Fibroblast of skin of scalp (primary cell): ENCODE measurements around the gene HBP1.
"Not testable (repeated sequence)": the region's sequence is repeated elsewhere in the genome, so short reads cannot be mapped to it uniquely, and the experiment has no call there.

Experiments used
- DNase-seq: peaks from one replicate; pipeline ENCODE4 v3.0.0-alpha.2; 2013

The HBP1 gene

DNA sequence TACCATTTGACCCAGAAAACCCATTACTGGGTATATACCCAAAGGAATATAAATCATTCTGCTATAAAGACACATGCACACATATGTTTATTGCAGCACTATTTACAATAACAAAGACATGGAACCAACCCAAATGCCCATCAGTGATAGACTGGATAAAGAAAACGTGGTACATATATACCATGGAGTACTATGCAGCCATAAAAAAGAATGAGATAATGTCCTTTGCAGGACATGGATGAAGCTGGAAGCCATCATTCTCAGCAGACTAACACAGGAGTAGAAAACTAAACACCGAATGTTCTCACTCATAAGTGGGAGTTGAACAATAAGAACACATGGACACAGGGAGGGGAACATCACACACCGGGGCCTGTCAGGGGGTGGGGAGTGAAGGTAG is 13.1 kb upstream of the HBP1 start:
- DNase-seq, result not testable (repeated sequence)

DNA sequence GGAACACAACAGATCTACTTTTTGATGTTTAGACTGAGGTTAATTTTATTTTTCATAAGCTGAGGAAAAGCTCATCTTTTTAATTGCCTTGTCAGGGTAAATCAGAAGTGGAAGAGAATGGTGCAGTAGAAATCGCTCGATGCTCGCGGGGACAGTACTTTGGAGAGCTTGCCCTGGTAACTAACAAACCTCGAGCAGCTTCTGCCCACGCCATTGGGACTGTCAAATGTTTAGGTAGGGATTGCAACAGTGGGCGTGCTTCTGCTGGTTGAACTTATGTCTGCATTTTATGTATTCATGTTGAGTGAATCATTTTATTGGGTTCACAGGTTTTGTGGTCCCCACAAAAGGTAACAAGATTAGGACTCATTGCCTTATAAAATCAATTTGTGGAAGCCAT is 11.7 kb upstream of the HBP1 start:
- no peak for DNase-seq

DNA sequence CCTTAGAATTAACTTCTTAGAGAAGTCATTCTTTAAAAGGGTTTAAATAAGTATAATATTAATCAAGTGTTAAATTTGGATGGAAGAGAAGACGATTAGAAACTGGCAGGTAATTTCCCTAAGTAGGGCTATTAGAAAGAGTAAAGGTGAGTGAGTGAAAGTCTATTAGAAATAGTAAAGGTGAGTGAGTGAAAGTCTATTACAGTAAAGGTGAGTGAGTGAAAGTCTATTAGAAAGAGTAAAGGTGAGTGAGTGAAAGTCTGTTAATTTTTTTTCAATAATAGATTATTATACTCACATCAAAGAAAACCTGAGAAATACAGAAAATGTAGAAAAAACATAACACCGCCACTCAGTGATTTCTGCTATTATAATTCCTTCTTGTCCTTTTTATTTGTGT is 10.8 kb upstream of the HBP1 start:
- DNase-seq, result no peak

DNA sequence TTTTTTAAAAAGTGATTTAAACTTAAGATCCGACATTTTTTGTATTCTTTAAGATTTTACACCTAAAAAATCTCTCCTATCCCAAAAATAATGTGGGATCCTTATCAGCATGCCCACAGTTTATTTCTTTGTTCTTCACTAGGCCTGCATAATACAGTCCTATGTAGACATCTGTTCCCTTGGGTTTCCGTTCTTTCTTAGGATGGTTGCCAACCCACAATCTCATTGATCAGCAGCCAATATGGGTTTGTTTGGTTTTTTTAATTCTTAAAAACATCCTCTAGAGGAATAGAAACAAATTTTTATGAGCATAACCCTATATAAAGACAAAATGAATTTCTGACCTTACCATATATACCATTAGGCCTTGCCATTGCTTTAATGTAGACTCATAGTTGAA is 8.4 kb upstream of the HBP1 start:
- no peak for DNase-seq

DNA sequence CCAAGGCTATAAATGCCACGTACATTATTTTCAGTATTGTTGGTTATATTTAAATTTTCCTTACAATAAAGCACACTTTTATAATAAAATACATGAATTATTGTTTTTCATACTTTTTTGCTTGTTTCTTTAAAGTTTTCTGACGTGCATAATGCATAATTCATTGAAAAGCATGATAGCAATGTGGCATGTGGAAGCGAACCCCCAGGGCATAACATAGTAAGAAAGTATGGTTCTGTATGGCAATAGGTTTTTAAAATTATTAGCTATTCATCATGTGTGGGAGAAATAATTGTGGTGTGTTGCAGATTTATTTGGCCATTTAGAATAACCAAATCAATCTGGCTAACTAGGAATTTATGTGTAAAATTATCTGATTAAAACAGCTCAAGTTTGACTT is 7.4 kb upstream of the HBP1 start:
- DNase-seq, result no peak

DNA sequence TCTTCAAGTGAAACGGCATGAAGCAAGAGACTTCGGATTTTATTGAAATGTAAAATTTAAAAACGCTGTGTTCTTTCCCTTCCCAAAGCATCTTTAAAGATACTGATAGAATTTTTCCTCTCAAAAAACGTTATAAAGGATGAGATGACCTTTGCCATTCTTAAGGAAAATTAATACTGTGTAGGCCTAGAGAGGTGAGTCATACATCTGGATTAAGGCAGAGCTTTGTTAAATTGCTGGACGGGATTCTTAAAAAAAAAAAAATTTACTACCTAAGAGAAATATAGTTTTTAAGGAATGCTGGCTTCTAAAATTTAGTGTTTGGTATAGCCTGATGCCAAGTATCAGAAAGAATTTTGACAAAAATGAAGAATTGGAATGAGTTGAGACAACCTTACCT is 6.3 kb upstream of the HBP1 start:
- DNase-seq, result no peak

DNA sequence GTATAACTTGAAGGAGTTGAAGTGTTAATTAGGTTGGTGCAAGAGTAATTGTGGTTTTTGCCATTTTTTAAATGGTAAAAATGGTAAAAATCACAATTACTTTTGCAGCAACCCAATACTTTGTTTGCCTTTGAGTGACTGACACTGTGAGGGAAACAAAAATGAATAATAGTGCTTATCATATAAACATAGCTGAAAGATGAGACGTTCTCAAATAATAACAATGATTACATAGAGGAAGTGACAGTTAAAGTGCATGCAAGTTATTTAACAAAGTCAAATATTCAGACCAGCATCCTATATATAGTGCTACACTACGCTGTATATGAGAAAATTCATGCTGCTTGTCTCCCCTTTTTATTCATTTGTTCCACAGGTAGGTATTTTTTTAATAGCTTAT is 4.7 kb upstream of the HBP1 start:
- no peak for DNase-seq

DNA sequence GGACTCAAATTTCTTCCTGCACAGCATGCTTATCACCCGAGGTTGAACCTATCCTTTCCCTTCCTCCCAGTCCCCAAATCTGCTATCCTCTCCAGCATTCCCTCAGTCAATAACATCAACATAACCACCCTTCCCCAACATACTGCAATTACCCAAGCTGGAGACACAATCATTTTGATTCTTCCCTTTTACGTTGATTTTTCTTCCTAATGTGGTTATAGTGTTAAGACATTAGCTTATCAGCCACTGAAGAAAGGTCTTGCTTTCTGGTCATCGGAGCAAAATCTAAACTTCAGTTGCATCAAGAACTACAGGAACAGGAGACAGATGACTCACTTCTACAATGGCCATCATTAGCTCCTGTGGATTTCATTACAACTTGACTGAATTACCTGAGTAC is 3.5 kb upstream of the HBP1 start:
- no peak for DNase-seq

DNA sequence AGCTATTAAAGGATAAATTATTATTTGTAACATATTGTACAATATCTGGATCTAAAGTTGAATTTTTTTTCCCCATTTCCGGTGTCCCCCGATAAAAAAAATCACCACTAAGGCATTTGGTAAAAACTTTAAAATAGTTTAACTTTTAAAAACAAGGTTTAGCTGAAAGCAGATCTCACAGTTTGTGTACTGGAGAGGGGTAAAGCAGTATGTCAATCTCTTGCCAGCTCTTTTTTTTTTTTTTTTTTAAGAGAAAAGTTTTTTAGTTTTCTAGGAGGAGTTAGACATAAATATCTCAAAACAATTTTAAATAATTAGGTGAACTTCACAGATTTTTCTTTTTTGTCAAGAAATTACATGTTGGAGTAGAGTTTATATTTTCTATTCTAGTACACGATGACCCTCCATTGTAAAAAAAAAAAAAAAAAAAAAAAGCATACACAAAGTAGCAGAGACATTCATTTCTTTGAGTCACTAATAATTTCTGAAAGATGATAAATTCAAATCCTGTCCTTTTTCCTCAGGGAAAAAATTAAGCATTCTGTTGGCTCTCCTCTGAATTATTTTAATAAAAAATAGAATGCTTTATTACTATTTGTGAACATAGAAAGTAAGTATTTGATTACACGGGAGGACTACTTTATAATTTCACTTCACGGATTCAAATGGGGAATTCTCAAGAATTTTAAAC is 1.9 kb upstream of the HBP1 start:
- DNase-seq, result no peak

DNA sequence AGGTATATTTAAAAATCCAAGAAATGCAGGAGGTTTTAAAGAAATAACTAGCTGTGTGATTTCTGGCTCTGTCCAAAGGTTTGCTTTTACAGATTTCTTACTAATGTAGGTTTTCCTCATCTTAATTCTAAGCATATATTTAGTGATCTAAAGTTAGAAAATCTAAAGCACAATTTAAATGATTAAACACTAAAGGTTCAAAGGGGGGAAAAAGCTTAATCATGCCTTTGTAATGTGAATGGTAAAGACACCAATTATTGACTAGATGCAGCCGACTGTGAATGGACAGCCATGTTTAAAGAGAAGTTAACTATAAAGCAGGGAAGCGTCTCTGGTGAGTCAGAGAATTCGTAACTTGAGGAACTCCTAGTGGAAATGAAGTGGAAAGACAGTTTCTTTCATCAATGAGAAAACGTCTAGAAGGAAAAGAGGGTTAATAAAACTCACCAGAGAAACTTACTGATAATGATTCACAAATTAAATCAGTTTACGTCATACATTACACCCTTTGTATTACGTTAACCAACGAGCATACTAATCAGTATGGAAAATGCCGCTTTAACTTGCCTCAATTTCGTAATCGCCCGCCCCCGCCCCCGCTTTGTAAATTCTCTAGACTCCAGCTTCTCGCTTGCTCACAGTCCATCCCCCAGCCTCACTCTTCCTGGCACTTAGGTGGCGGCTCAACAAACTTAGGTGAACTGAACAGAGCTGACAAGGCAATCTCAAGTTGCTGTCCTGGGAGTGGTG is 1.1 kb upstream of the HBP1 start:
- DNase-seq, result peak; percentile 85

DNA sequence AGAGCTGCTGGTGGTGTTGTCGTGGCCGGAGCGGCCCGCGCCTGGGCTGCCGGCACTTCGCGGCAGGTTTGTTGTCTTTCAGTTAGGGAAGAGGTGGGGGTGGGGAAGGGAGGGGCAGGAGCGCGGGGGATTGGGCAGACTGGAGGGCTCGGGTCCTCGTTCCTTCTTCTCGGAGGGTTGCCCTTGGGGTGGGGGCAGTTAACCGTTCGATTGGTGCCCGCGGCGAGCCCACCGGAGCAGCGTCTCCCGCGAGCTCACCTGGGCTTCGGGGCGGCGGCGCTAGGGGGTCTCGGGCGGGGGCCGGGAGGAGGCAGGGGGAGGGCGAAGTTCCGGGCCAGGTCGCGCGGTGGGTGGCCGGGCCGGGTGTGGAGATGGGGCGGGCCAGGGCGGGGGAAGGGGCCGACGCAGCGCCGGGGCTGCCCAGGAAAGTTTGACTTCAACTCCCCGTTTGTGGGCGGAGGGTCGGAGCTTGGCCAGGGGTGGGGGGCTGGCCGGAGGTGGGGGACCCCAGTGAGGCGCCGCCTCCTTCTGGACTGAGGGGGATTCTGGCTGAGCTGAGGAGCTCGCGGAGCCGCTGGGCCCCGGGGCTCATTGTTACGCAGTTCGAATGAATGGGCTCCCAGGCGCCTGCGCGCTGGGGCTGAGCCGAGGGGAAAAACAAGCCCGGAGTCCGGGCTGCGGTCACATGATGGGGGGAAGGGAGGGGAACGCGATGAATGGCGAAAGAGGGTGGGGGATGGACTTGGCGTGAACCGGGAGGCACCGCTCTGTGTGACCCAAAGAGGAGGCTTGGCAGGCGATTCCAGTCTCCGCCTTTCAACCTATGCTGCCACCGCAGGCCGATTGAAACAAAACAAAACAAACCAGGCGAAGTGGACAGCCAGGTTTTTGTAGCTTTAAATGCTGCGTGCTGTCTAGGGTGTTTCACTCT is 582 bp downstream of the HBP1 start:
- peak; percentile 94 for DNase-seq

DNA sequence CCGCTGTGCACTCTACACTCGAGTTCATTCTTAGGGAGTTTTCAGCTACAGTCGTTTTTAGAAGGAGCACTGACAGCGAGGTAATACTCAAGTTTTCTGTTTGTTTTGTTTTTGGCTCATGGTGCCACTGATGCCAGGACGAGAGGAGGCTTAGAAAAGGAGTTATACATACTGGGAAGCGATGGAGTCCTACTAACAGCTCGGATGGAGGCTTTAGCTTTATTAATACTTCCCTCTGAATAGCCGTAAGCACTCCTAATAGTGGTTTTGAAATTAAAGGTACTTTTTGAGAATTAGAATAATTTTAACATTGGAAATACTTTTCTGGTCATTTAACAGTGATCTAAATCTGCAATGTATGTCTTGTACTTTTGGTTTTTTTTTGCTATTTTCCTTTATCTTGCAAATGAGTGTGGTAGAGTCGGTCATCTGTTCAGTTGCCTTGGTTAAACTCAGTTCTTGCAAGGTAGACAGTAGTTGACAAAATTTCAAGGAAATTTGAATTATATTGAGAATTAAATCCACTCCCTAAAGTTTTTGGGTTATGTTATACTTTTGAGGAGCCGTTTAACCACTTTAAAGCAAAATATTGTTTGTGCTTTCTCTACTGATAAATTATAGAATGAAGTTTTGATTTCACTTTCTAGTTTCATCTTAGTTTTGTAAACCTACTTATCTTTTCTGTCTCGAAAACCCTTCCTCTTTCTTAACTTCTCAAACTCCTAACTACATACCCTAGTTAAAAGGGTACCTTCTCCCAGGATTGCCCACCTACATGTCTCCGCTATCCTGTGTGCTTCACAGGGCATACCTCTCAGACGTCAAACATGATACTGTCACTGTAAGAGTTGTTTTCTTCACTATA is 1.5 kb downstream of the HBP1 start:
- DNase-seq, result no peak

DNA sequence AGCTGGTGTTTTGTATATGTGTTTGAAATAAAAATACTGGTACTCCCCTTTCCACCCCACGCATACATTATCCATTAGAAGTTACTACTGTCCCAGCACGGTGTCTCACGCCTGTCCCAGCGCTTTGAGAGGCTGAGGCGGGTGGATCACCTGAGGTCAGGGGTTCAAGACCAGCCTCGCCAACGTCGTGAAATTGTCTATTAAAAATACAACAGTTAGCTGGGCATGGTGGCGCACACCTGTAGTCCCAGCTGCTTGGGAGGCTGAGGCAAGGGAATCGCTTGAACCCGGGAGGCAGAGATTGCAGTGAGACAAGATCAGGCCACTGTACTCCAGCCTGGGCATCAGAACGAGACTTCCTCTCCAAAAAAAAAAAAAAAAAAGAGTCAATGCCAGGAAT is 2.7 kb downstream of the HBP1 start:
- no peak for DNase-seq

DNA sequence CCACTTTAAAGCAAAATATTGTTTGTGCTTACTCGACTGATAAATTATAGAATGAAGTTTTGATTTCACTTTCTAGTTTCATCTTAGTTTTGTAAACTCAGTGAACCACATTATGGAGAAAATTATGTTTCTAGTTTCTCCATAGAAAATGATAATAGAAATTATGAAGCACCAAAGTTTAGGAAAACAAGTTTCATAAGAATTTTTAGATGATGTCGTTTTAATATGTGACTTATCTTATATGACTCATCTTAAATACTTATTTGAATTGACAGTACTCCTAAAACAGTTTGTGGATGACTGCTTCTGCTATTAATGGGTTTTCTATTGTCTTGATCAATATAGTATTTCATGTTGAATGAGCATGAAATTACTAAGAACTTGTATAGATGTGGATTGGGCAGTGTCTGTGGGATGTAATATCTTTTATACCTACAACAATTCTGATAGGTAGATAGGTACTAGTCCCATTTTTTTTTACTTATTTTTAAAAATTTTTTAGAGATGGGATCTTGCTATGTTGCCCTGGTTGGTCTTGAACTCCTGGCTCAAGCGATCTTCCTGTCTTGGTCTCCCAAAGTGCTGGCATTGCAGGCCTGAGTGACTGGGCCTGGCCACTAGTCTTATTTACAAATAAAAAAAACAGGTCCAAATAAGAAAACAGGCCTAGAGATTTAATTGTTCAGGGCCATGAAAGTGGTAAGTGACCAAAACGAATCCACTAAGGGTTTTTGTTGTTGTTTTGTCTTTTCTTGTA is 3.7 kb downstream of the HBP1 start:
- no peak for DNase-seq

DNA sequence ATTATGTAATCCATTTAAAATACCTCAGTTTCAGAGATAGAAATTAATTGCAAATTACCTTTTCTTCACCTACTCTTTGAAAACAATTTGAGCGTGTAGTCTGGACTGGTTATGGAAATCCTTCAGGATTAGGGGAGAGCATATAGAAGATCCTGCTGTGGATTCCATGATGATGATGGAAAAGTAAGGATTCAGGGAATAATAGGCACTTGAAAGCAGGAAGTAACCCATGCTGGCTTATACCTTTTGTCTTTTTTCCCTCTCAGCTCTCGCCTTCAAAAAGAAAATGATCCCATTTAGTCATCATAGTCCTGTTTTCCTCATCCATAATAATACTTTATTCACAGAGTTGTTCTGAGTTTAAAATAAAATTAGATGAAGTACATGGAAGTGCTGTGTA is 4.4 kb downstream of the HBP1 start:
- DNase-seq, result no peak

DNA sequence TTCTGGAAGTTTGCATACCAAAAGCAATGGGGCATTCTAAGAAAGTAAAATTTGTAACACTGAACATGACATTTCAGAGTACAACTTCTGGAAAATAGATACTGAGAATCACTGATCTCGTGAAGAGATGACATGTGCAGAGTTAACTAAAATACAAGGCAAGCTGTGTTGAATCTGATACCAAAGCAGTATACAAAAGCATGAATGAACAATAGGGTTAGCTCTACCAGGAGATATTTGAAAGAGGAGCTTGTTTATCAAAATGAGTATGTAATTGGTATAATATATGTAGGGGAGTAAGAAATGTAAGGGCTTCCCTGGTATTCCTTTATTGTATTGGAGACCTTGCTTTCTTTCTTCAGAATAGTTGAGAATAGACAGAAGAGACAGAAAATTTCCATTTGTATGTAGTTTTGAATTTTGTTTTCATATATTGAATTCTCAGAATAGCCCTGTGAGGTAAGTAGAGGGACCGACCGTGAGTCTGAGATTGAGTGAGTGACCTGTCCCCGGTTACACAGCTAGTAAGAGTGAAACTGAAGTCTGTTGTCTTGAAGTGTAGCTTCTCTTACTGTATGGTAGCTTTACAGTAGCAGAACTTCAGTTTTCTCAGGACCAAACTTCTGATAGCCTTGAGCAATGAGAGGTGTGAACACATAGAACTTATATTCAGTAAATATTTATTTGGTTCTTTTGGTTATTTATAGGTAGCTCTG is 5.0 kb downstream of the HBP1 start:
- DNase-seq, result no peak

DNA sequence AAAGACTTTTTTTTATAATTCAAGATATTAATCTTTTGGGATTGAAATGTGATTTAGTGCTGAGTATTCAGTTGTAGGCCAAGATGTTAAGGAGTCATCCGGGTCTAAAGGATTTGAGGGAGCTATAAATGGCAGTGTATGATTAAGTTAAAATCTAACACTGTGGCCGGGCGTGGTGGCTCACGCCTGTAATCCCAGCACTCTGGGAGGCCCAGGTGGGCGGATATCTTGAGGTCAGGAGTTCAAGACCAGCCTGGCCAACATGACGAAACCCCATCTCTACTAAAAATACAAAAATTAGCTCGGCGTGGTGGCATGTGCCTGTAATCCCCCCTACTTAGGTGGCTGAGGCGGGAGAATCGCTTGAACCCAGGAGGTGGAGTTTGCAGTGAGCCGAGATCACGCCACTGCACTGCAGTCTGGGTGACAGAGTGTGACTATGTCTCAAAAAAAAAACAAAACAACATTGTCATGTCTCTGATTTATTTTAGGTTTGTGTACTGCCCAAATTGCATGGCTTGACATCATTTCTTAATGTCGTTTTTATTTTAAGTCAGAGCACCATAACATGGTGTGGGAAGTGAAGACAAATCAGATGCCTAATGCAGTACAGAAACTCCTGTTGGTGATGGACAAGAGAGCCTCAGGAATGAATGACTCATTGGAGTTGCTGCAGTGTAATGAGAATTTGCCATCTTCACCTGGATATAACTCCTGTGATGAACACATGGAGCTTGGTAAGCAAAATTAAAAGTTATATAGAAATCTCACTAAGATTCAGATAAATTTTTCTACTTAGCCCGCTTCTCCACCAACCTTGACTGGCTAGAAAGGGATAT is 10.7 kb downstream of the HBP1 start:
- peak; percentile 13 for DNase-seq

DNA sequence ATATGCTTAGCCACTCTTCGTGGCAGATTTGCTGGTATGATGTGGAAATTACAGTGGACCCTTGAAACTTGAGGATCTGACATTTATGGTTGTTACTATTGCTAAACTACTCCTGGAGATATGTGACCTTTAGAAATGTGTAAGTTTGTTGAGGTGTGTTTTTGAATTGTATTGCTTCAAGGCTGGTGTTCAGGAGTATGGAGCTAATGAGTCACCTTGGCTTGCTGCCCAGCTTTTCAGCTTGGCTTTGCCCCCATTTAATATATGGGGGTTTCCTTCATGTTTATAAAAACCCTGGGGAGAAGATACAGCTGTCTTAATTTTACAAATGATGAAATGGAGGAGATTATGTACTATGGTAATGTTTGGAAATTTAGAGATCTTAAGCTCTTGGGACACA is 11.6 kb downstream of the HBP1 start:
- peak; percentile 62 for DNase-seq

DNA sequence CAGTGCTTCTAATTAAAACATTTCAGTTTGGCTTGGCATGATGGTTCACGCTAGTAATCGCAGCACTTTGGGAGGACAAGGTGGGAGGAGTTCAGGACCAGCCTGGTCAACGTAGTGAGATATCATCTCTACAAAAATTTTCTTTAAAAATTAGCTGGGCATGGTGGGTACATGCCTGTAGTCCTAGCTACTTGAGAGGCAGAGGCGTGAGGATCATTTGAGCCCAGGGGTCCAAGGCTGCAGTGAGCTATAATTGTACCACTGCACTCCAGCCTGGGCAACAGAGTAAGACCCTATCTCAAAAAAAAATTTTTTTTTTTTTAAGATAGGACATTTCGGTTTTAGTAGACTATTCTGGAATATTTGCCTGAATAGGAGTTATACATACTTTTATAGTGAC is 12.4 kb downstream of the HBP1 start:
- DNase-seq, result no peak

DNA sequence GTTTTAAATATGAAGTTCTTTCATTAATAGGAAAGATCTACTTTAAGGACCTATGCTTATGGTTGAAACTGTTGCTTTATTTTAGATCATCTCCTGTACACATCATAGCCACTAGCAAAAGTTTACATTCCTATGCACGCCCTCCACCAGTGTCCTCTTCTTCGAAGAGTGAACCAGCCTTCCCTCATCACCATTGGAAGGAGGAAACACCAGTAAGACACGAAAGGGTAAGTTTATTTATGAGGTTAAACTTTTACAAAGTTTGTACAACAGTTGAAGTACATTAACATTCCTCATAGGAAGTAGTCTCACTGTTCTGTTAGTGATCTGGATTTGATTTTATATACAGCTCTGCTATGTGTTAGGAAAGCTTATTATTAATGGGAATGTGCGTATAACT is 16.9 kb downstream of the HBP1 start:
- DNase-seq, result no peak
